Measurements from ENCODE around the gene HIVEP3. TPM values are rescaled to one million over a fixed set of nuclear protein-coding genes. Genes with fewer than 3 reads are reported as not detected.

HIVEP3 gene
- total and polyA plus RNA-seq, 2 of the 13 experiments (the other 11 are each of a cell fraction or from before 2014, with no cell fraction given) = 0.05 TPM; not detected in 1

- TF ChIP-seq HMGXB4 (CRISPR knock-in tag; IDR thresholded peaks at IDR 0.05; ENCODE audit: borderline replicate concordance in 1 of 2, low read depth in 1 of 2) = no peak
- TF ChIP-seq TFAP4 (IDR thresholded peaks at IDR 0.05; ENCODE audit: borderline replicate concordance, low read depth) = no peak
- no peak for TF ChIP-seq SMAD1 (CRISPR knock-in tag; IDR thresholded peaks at IDR 0.05; ENCODE audit: borderline replicate concordance, low read depth)
- TF ChIP-seq ZNF275 (CRISPR knock-in tag; IDR thresholded peaks at IDR 0.05; ENCODE audit: borderline replicate concordance) = no peak
- TF ChIP-seq, protein P1, sequence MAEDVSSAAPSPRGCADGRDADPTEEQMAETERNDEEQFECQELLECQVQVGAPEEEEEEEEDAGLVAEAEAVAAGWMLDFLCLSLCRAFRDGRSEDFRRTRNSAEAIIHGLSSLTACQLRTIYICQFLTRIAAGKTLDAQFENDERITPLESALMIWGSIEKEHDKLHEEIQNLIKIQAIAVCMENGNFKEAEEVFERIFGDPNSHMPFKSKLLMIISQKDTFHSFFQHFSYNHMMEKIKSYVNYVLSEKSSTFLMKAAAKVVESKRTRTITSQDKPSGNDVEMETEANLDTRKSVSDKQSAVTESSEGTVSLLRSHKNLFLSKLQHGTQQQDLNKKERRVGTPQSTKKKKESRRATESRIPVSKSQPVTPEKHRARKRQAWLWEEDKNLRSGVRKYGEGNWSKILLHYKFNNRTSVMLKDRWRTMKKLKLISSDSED (CRISPR knock-in tag; IDR thresholded peaks at IDR 0.05) = no peak
Measured at GRCh38 chr1:41925712-41926111, 7.0 kb upstream of the HIVEP3 start (continued).

- ATAC-seq = no peak
- TF ChIP-seq, protein P2, sequence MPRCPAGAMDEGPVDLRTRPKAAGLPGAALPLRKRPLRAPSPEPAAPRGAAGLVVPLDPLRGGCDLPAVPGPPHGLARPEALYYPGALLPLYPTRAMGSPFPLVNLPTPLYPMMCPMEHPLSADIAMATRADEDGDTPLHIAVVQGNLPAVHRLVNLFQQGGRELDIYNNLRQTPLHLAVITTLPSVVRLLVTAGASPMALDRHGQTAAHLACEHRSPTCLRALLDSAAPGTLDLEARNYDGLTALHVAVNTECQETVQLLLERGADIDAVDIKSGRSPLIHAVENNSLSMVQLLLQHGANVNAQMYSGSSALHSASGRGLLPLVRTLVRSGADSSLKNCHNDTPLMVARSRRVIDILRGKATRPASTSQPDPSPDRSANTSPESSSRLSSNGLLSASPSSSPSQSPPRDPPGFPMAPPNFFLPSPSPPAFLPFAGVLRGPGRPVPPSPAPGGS (CRISPR knock-in tag; IDR thresholded peaks at IDR 0.05) = no peak
- no peak for TF ChIP-seq ZNF430 (CRISPR knock-in tag; IDR thresholded peaks at IDR 0.05)
- TF ChIP-seq PCBP2 (optimal IDR thresholded peaks at IDR 0.05; ENCODE audit: low read depth, low read length, poor library complexity, severe bottlenecking) = no peak
- TF ChIP-seq HNRNPLL (IDR thresholded peaks at IDR 0.05; ENCODE audit: low read depth, low read length, poor library complexity, severe bottlenecking) = no peak
- no peak for TF ChIP-seq ZBTB26 (CRISPR knock-in tag; IDR thresholded peaks at IDR 0.05; ENCODE audit: borderline replicate concordance)
Measured at GRCh38 chr1:41924911-41925310, 6.2 kb upstream of the HIVEP3 start.

More at GRCh38 chr1:41924911-41925310, 6.2 kb upstream of the HIVEP3 start:
- no peaks in the 10 kb centered on the region for H4K20me1 ChIP-seq (ENCODE audit: insufficient read depth, low read length)
- 0 out of 2 replicates have a peak, but pooled peaks cover 5% of the 10 kb centered on the region for H3K4me1 ChIP-seq (ENCODE audit: insufficient read depth, low read length)
- no peaks in the 10 kb centered on the region; a peak in 1 of 5 replicates for H3K27me3 ChIP-seq (ENCODE audit: control insufficient read depth in 1 of 2, insufficient read depth in 2 of 2, low read length in 2 of 2)
- no peaks in the 10 kb centered on the region for H3K36me3 ChIP-seq (replicated peaks in 1 of 2; ENCODE audit: control insufficient read depth in 1 of 2, insufficient read depth in 2 of 2, low read length in 2 of 2)
- no peaks in the 10 kb centered on the region for H3K79me2 ChIP-seq (ENCODE audit: insufficient read depth, low read length)
- 2% methylated on average over 2 of the region's 2 CpGs for whole genome bisulfite sequencing (ENCODE audit: low lambda C conversion rate)
- in situ Hi-C loops (cut with HindIII; ENCODE audit: extremely low pct_ligation_motif_present, low pct_unique_long_range_greater_than_20kb) (no loop called here), intact Hi-C loops (cut with micrococcal nuclease; ENCODE audit: unreplicated experiment) (no loop called here)
- no peak for FAIRE-seq
- DNase-seq (ENCODE audit: low spot score) = no peak
- ChIA-PET CTCF (ENCODE audit: low intra/inter-chr PET ratio, low total read pairs) (no interaction called here), POLR2A (no interaction called here)
- no peak overlapping the region for H3K4me2 ChIP-seq (ENCODE audit: low read depth, low read length)
- no peak overlapping the region for H3K9ac ChIP-seq (ENCODE audit: insufficient read depth, low read depth, low read length)
- H3K9me3 ChIP-seq (ENCODE audit: low read length) = no peaks in the 10 kb centered on the region
- no peak overlapping the region for H2AFZ ChIP-seq (ENCODE audit: low read length)
- BruUV-seq (replicated peaks) = no TSS peak
- H3K27ac ChIP-seq (ENCODE audit: extremely low read length, insufficient read depth, low read length) = no peak overlapping the region
- H3K4me3 ChIP-seq (replicated peaks in 1 of 3; ENCODE audit: insufficient read depth in 1 of 3, low read depth in 2 of 3, low read length in 3 of 3) = no peak overlapping the region

Measured in HepG2 (cell line).